ENCODE data around the gene EIF4G3. TPM values are rescaled to one million over a fixed set of nuclear protein-coding genes. Genes with fewer than 3 reads are reported as not detected.

Gene EIF4G3
- total and polyA plus RNA-seq, 10 of the 15 experiments (the other 5 are each of a cell fraction or from before 2014, with no cell fraction given), result 7.4 to 45.1 (median 29.1) TPM

DNA sequence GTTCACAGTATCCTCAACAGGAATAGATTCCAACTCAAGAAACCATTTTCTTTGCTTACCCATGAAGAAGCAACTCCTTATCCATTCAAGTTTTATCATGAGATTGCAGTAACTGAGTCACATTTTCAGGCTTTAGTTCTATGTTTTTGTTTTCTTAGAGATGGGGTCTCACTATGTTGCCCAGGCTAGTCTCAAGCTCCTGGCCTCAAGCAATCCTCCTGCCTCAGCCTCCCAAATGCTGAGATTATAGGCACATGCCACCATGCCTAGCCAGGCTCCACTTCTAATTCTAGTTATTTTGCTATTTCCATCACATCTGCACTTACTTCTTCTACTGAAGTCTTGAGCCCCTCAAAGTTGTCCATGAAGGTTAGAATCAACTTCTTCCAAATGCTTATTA is 246.3 kb downstream of the EIF4G3 start (continued):
- TF ChIP-seq, protein P1, sequence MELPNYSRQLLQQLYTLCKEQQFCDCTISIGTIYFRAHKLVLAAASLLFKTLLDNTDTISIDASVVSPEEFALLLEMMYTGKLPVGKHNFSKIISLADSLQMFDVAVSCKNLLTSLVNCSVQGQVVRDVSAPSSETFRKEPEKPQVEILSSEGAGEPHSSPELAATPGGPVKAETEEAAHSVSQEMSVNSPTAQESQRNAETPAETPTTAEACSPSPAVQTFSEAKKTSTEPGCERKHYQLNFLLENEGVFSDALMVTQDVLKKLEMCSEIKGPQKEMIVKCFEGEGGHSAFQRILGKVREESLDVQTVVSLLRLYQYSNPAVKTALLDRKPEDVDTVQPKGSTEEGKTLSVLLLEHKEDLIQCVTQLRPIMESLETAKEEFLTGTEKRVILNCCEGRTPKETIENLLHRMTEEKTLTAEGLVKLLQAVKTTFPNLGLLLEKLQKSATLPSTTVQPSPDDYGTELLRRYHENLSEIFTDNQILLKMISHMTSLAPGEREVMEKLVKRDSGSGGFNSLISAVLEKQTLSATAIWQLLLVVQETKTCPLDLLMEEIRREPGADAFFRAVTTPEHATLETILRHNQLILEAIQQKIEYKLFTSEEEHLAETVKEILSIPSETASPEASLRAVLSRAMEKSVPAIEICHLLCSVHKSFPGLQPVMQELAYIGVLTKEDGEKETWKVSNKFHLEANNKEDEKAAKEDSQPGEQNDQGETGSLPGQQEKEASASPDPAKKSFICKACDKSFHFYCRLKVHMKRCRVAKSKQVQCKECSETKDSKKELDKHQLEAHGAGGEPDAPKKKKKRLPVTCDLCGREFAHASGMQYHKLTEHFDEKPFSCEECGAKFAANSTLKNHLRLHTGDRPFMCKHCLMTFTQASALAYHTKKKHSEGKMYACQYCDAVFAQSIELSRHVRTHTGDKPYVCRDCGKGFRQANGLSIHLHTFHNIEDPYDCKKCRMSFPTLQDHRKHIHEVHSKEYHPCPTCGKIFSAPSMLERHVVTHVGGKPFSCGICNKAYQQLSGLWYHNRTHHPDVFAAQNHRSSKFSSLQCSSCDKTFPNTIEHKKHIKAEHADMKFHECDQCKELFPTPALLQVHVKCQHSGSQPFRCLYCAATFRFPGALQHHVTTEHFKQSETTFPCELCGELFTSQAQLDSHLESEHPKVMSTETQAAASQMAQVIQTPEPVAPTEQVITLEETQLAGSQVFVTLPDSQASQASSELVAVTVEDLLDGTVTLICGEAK (IDR thresholded peaks at IDR 0.05; ENCODE audit: borderline replicate concordance), result no peak
- no peak for TF ChIP-seq ZNF207 (IDR thresholded peaks at IDR 0.05; ENCODE audit: borderline replicate concordance)
- TF ChIP-seq RBBP5 (conservative IDR thresholded peaks at IDR 0.05), result no peak
- no peak for TF ChIP-seq IRF4 (IDR thresholded peaks at IDR 0.05; ENCODE audit: low read depth, low read length)
- no peak for TF ChIP-seq NBN (IDR thresholded peaks at IDR 0.05)
- TF ChIP-seq MEF2A (IDR thresholded peaks at IDR 0.05; ENCODE audit: insufficient read depth, low read depth, low read length), result no peak
- no peak for TF ChIP-seq ZNF217 (IDR thresholded peaks at IDR 0.05)

DNA sequence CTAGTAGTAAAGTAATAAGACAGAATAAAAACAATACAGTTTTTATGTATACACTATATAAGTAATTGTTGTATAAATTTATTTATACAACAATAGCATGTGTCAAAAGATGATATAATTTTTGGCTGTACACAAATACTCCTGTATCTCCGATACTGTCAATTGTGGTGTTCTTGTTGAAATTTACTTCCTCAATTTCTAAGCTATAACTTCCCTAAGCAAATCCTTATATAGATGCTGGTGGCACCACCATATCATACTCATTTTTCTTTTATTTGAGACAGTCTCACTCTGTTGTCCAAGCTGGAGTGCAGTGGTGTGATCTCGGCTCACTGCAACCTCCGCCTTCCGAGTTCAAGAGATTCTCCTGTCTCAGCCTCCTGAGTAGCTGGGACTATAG is 248.6 kb downstream of the EIF4G3 start:
- Histone ChIP-seq H4K20me1 (ENCODE audit: control insufficient read depth, insufficient read depth) (no peaks in the 10 kb centered on the region), H3K9ac (ENCODE audit: control insufficient read depth, insufficient read depth, low read length) (no peak overlapping the region), H3K9me3 (replicated peaks; ENCODE audit: control insufficient read depth, insufficient read depth, low read length) (no peaks in the 10 kb centered on the region), H2AFZ (ENCODE audit: control insufficient read depth, low read depth, low read length) (no peak overlapping the region), H3K4me2 (ENCODE audit: control insufficient read depth, insufficient read depth) (no peak overlapping the region), H3K4me3 (no peak overlapping the region), H3K79me2 (ENCODE audit: control insufficient read depth, insufficient read depth, low read length) (no peaks in the 10 kb centered on the region), H3K4me1 (ENCODE audit: control insufficient read depth, insufficient read depth, low read length) (peaks cover 13% of the 10 kb centered on the region), H3K36me3 (ENCODE audit: control insufficient read depth in 2 of 2, insufficient read depth in 2 of 2, low read length in 1 of 2) (peaks cover 0 to 3% of the 10 kb centered on the region in 2 experiments; a peak in 1 of 4 replicates), H3K27me3 (replicated peaks in 1 of 2; ENCODE audit: control insufficient read depth in 2 of 2, insufficient read depth in 2 of 2, low read length in 1 of 2) (no peaks in the 10 kb centered on the region), H3K27ac (ENCODE audit: control insufficient read depth, insufficient read depth) (no peak overlapping the region)
- ChIA-PET RAD21 (ENCODE audit: unreplicated experiment) (no interaction called here), CTCF (interaction anchor here (1.9 kb wide), 1 partner anchor 267 kb away, joined by 9 read pairs; no protein-coding TSS in a partner anchor), POLR2A (no interaction called here), SMC1A (ENCODE audit: uncharacterized antibody, unreplicated experiment) (no interaction called here)
- in situ Hi-C loops (cut with MboI), result no loop called here
- ATAC-seq, result no peak
- no peak for TF ChIP-seq SREBF2 (IDR thresholded peaks at IDR 0.05; ENCODE audit: low read length)
- no peak for TF ChIP-seq RAD51 (IDR thresholded peaks at IDR 0.05)
- TF ChIP-seq STAT3 (IDR thresholded peaks at IDR 0.05; ENCODE audit: low read depth, low read length), result no peak
- TF ChIP-seq, protein P2, sequence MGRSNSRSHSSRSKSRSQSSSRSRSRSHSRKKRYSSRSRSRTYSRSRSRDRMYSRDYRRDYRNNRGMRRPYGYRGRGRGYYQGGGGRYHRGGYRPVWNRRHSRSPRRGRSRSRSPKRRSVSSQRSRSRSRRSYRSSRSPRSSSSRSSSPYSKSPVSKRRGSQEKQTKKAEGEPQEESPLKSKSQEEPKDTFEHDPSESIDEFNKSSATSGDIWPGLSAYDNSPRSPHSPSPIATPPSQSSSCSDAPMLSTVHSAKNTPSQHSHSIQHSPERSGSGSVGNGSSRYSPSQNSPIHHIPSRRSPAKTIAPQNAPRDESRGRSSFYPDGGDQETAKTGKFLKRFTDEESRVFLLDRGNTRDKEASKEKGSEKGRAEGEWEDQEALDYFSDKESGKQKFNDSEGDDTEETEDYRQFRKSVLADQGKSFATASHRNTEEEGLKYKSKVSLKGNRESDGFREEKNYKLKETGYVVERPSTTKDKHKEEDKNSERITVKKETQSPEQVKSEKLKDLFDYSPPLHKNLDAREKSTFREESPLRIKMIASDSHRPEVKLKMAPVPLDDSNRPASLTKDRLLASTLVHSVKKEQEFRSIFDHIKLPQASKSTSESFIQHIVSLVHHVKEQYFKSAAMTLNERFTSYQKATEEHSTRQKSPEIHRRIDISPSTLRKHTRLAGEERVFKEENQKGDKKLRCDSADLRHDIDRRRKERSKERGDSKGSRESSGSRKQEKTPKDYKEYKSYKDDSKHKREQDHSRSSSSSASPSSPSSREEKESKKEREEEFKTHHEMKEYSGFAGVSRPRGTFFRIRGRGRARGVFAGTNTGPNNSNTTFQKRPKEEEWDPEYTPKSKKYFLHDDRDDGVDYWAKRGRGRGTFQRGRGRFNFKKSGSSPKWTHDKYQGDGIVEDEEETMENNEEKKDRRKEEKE (IDR thresholded peaks at IDR 0.05), result no peak
- TF ChIP-seq KAT2A (conservative IDR thresholded peaks at IDR 0.05; ENCODE audit: control insufficient read depth, low read depth, low read length), result no peak
- TF ChIP-seq PAX5 (IDR thresholded peaks at IDR 0.05; ENCODE audit: borderline replicate concordance, low read depth, low read length), result no peak
- 98% methylated on average over 4 of the region's 4 CpGs for WGBS (ENCODE audit: insufficient coverage, insufficient replicate concordance, low lambda C conversion rate, missing lambda C conversion rate)
- DNase-seq (ENCODE audit: low read depth, low spot score), result no peak
- BruUV-seq (replicated peaks), result no TSS peak
- FAIRE-seq, result no peak
- intact Hi-C loops (cut with micrococcal nuclease; ENCODE audit: unreplicated experiment), result no loop called here

All from GM12878 (cell line).